Heart right ventricle (tissue), 16 donors: ENCODE measurements around the gene HOATZ. TPM values are rescaled to one million over a fixed set of nuclear protein-coding genes. Genes with fewer than 3 reads are reported as not detected.

ENCODE experiments used
- ATAC-seq, 8 donors: fragments of 200-7000 bp; cut with Tn5 transposase; one replicate each; pipeline ENCODE4 v1.9.1; 2020; ENCODE audit warnings: mild to moderate bottlenecking in 8 of 8, moderate library complexity in 8 of 8, moderate number of reproducible peaks in 1 of 8
- DNase-seq, 2 donors: peaks; one replicate each; pipeline ENCODE4 v3.0.0-alpha.2; 2020
- H3K27ac ChIP-seq, 10 donors: fragments of 200-600 bp; sonication (generic) in 2 of 10; one replicate each; pipeline versions ENCODE4 v1.5.0 to v1.8.0; 2020 to 2022; ENCODE audit warnings: mild to moderate bottlenecking in 3 of 10
- H3K27me3 ChIP-seq, 7 donors: fragments of 200-600 bp; one replicate each; pipeline ENCODE4 v1.8.0; 2021 to 2022; ENCODE audit warnings: mild to moderate bottlenecking in 2 of 7
- H3K36me3 ChIP-seq, 9 donors: fragments of 200-600 bp; sonication (generic) in 1 of 9; one replicate each; pipeline versions ENCODE4 v1.5.0 to v1.8.0; 2020 to 2022; ENCODE audit warnings: mild to moderate bottlenecking in 2 of 9
- H3K4me1 ChIP-seq, 9 donors: fragments of 200-600 bp; sonication (generic) in 1 of 9; one replicate each; pipeline versions ENCODE4 v1.5.0 to v1.8.0; 2020 to 2022; ENCODE audit warnings: mild to moderate bottlenecking in 4 of 9
- H3K4me3 ChIP-seq, 10 donors: fragments of 200-600 bp; sonication (generic) in 2 of 10; one replicate each; pipeline versions ENCODE4 v1.5.0 to v1.8.0; 2020 to 2022; ENCODE audit warnings: mild to moderate bottlenecking in 7 of 10, moderate library complexity in 2 of 10
- H3K9me3 ChIP-seq, 11 donors: fragments of 200-600 bp in 10 of 11; sonication (generic) in 2 of 11; one replicate each; pipeline versions ENCODE4 v1.5.0 to v1.8.0; 2013 to 2022; ENCODE audit warnings: mild to moderate bottlenecking in 2 of 11, control low read depth in 1 of 11, moderate library complexity in 1 of 11
- WGBS, 2 donors: extraction: QIAGEN DNeasy Blood & Tissue Kit; methylation state at CpG; one replicate each; pipeline ENCODE4 v1.1.7; 2013; ENCODE audit warnings: inconsistent platforms in 1 of 2; 5-methylcytosine and 5-hydroxymethylcytosine counted together
- intact Hi-C, 10 donors: fragments of 100-400 bp; cut with DNase I; formaldehyde crosslinking; loops; one replicate each; pipeline versions ENCODE4 v1.11.1 to v1.14.2; 2022
- polyA plus RNA-seq, 2 donors: library from polyadenylated mRNA; stranded (reverse); fragments of 200-250 nt; gene quantifications; one replicate each; pipeline ENCODE4 v1.2.3, GENCODE V29; 2013
- total RNA-seq, 10 donors: library from RNA; stranded (reverse); fragmentation: NEBNext Ultra II Directional in 3 of 10; extraction: Animal tissue kit (Norgen Biotek cat#: 25700) in 3 of 10; gene quantifications; one replicate each; pipeline versions ENCODE4 v1.2.1 to v1.2.4, GENCODE V29; 2021 to 2023
- TF ChIP-seq, protein P1 (sequence below), 9 donors: fragments of 200-600 bp; sonication (generic) in 2 of 9; IDR thresholded peaks; one replicate each; pipeline versions ENCODE4 v1.5.0 to v1.8.0; 2021 to 2022; ENCODE audit warnings: antibody characterized with exemption in 9 of 9, mild to moderate bottlenecking in 5 of 9, moderate library complexity in 1 of 9
- donor health status: Arrhythmogenic right ventricular cardiomyopathy.
- donor health status: ischemic (EF 13 %, LVEDD 7.1; RV severe dilation, severe dysfunction).
- donor health status: healthy with polysubstance abuse.
- donor health status: DM: no; HTN: yes; CAD: no.
- donor health status: DM: no; HTN: no; CAD: no.
- donor health status: ischemic (EF 25% LVEDD 6.9; RV normal size, moderate dysfunction).
- donor health status: ischemic (EF 25% LVEDD 5.7; RV mildly dilated, moderate dysfunction).
- donor health status: healthy.
- donor health status: DM: yes; HTN: yes; CAD: no.
- donor health status: Ischemic cardiomyopathy.
- donor health status: ischemic (EF 35%, LVEDD 5.7; RV mildly dilated, moderate dysfunction).
- donor health status: nonischemic (EF 11% LVEDD 7.7; RV severe dilation, severe dysfunction).
- donor health status: DM: yes; HTN: yes; CAD: no.
- donor health status: PGD.
- donor health status: ischemic (EF 29% LVEDD 5.4; RV normal size, mild dysfunction).
- donor health status: nonischemic (EF 23%, LVEDD 6.1; RV moderate dilation, normal function).

The HOATZ gene
- total and polyA plus RNA-seq, 12 donors, result not detected

DNA sequence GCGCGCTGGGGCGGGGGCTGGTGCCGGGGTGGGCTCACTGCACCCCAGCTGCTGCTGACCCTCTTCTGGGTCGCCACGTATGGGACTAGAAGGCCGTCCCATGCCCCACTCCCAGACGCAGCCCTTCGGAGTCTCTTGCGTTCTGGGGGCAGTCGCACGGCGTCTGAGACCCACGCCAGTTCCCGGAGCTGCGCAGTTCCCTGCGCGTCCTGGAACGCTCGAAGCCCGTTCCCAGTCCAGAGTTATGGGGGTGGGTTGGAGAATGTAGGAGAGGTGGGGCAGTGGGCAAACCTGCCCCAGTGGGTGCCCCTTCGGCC lies 26.3 kb downstream of the HOATZ start:
- peaks cover 0 to 3% (median 0%) of the 10 kb centered on the region in 11 donors for H3K9me3 ChIP-seq
- ATAC-seq, result peak; percentile 12 to 51 (median 22)
- TF ChIP-seq, protein P1, sequence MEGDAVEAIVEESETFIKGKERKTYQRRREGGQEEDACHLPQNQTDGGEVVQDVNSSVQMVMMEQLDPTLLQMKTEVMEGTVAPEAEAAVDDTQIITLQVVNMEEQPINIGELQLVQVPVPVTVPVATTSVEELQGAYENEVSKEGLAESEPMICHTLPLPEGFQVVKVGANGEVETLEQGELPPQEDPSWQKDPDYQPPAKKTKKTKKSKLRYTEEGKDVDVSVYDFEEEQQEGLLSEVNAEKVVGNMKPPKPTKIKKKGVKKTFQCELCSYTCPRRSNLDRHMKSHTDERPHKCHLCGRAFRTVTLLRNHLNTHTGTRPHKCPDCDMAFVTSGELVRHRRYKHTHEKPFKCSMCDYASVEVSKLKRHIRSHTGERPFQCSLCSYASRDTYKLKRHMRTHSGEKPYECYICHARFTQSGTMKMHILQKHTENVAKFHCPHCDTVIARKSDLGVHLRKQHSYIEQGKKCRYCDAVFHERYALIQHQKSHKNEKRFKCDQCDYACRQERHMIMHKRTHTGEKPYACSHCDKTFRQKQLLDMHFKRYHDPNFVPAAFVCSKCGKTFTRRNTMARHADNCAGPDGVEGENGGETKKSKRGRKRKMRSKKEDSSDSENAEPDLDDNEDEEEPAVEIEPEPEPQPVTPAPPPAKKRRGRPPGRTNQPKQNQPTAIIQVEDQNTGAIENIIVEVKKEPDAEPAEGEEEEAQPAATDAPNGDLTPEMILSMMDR (IDR thresholded peaks at IDR 0.05), result no peak
- H3K4me1 ChIP-seq, result peaks cover 5 to 35% (median 17%) of the 10 kb centered on the region in 9 donors
- H3K27me3 ChIP-seq, result peaks cover 0 to 45% (median 3%) of the 10 kb centered on the region in 7 donors
- H3K27ac ChIP-seq, result peak overlapping the region in 9 of 10 donors; percentile 46 to 92 (median 77)
- intact Hi-C loops, result loop anchor here in 1 of 10 donors (10.0 kb wide), 1 partner anchor 86 kb away; no protein-coding TSS in a partner anchor
- no peak for DNase-seq
- H3K36me3 ChIP-seq, result peaks cover 0 to 16% (median 0%) of the 10 kb centered on the region in 9 donors
- H3K4me3 ChIP-seq, result peak overlapping the region; percentile 48 to 71 (median 64)
- WGBS, 2 donors, result 0 to 1% methylated on average over 17 to 22 of the region's 22 CpGs

DNA sequence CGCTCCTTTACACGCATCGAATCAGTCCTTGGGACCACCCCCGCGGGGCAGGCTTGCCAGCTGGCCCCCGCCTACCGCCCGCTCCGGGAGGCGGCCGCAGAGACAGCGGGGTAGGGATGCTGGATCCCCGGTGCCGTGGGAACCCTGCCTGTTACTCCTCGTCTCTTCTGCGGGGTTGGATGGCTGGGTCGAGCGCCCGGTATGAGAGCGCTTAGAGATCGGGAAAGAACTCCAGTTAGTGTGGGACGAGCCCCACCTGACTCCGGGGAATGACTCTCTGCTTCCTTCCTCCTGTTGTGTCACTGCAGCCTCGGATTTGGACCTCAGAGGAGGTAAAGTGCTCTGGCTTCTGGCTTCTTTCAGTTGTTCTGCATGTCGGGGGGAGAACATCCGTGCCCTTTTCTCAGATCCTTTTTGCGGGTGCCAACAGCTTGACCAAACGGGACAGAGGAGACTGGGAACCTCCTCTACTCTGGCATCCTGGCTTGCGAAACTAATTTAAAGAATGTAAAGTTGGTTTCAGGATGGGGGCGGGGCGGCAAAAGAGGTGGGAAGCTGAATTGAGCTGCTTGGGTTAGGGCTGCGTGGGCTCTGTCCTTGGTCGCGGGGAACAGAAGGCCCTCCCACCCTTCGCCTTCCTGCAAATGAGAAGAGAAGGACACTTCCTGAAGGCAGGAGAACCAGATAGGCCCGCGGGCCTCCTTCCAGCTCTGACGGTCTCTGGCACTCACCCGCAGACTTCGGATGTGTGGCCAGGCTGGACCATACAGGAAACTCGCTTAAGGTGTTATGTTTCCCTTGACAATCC lies 26.9 kb downstream of the HOATZ start:
- 4 to 7% methylated on average over 41 of the region's 41 CpGs for WGBS, 2 donors
- Histone ChIP-seq H3K9me3 (peaks cover 0 to 3% (median 0%) of the 10 kb centered on the region in 11 donors), H3K27me3 (peaks cover 0 to 43% (median 3%) of the 10 kb centered on the region in 7 donors), H3K27ac (peak overlapping the region in 9 of 10 donors; percentile 46 to 92 (median 77)), H3K4me1 (peaks cover 5 to 35% (median 17%) of the 10 kb centered on the region in 9 donors), H3K36me3 (peaks cover 0 to 22% (median 0%) of the 10 kb centered on the region in 9 donors), H3K4me3 (peak overlapping the region; percentile 48 to 71 (median 64))
- TF ChIP-seq, protein P1 (IDR thresholded peaks at IDR 0.05), result no peak
- DNase-seq, result peak; percentile 43 to 73
- ATAC-seq, result peak; percentile 69 to 85 (median 76)
- intact Hi-C loops, result loop anchor here in 1 of 10 donors (10.0 kb wide), 1 partner anchor 87 kb away; no protein-coding TSS in a partner anchor

DNA sequence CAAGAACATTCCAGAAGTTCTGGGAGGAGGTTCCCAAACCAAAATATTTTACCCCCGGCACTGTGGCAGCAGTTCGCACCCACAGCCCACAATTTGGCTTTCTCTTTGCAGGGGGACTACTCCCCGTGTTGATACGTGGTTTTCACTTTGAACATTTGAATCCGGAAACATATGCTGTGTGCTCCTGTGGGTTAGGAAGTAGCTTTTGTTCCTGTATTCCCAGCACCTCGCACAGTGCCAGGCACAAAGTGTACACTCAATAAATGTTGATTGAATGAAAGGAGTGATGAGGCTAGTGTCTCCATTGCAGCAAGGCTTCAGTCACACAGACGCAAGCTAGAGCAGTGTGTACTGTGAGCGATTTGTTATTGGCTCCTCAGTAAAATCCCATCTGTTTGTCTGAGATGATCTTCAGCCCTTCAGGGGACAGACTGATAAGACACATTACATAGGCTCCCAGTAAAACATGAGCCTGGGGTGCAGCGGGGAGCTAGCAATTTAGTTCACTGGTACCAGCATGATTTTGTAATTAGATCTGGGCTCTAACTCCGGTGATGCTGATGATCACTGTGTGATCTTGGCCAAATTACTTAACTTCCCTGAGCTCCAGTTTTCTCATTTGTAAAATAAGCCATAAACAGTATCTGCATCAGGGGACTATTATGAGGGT lies 28.2 kb downstream of the HOATZ start:
- DNase-seq (no peak), ATAC-seq (no peak)
- WGBS, 2 donors, result 70 to 82% methylated on average over 10 of the region's 10 CpGs
- peaks cover 0 to 35% (median 0%) of the 10 kb centered on the region in 9 donors for H3K36me3 ChIP-seq
- no peak overlapping the region for H3K4me3 ChIP-seq
- H3K4me1 ChIP-seq, result peaks cover 5 to 35% (median 17%) of the 10 kb centered on the region in 9 donors
- peaks cover 0 to 3% (median 0%) of the 10 kb centered on the region in 11 donors for H3K9me3 ChIP-seq
- TF ChIP-seq, protein P1 (IDR thresholded peaks at IDR 0.05), result no peak
- peak overlapping the region in 3 of 10 donors; percentile 77 to 92 (median 87) for H3K27ac ChIP-seq
- peaks cover 0 to 37% (median 1%) of the 10 kb centered on the region in 7 donors for H3K27me3 ChIP-seq
- intact Hi-C loops, result loop anchor here in 1 of 10 donors (10.0 kb wide), 1 partner anchor 88 kb away; no protein-coding TSS in a partner anchor

DNA sequence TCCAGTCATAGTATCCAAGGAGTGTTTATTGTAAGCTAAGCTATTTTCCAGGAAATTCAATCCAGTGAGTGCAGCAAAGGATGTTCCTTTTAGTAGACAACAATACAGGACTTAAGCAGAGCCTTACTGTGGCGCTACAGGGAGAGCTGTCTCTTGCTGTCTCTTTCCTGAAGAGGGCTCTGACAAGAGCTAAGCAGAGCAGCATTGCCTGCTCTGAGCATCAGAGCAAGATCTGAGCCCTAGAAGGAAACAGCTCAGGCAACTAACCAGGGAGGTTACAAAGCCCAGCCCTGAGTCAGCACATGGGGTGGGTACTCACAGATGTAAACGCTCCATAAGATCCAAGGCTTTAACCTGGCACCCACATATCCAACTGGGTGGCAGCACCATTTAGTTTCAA lies 33.9 kb downstream of the HOATZ start:
- intact Hi-C loops, result loop anchor here in 1 of 10 donors (10.0 kb wide), 1 partner anchor 94 kb away; no protein-coding TSS in a partner anchor

More for the DNA sequence above, 33.9 kb downstream of the HOATZ start:
- no peaks in the 10 kb centered on the region for H3K4me1 ChIP-seq
- DNase-seq (no peak), ATAC-seq (no peak)
- no peaks in the 10 kb centered on the region for H3K27me3 ChIP-seq
- H3K27ac ChIP-seq, result no peak overlapping the region
- peaks cover 0 to 73% (median 0%) of the 10 kb centered on the region in 9 donors for H3K36me3 ChIP-seq
- no peak overlapping the region for H3K4me3 ChIP-seq
- TF ChIP-seq, protein P1 (IDR thresholded peaks at IDR 0.05), result no peak
- 86 to 93% methylated on average over 2 of the region's 2 CpGs for WGBS, 2 donors
- no peaks in the 10 kb centered on the region for H3K9me3 ChIP-seq
